Femur (tissue), 1 donor: Measurements from ENCODE around the gene RPS6KA4.
A peak's percentile ranks its signal among the peaks of the same experiment; 100 is the strongest.
"Not testable (repeated sequence)": the region's sequence is repeated elsewhere in the genome, so short reads cannot be mapped to it uniquely, and the experiment has no call there.

Experiments
- DNase-seq: peaks from one replicate; pipeline ENCODE4 v3.0.0-alpha.2; 2017

Gene RPS6KA4

DNA sequence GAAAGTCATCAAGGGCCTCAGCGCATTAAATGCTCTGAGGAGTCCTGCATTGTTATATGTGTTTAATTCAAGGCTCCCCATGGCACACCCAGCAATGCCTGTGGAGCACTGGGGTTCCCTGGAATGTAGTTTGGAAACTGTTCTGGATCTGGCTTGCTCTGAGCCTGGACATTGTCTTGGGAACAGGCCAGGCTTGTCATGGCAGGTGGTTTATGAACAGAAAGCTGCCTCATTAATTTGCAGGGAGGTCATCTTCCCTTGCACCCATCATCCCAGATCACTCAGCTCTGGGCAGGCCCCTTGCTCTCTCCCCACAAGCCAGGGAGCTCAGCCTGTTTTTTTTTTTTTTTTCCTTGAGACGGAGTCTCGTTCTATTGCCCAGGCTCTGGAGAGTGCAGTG lies 32.9 kb downstream of the RPS6KA4 start:
- no peak for DNase-seq

DNA sequence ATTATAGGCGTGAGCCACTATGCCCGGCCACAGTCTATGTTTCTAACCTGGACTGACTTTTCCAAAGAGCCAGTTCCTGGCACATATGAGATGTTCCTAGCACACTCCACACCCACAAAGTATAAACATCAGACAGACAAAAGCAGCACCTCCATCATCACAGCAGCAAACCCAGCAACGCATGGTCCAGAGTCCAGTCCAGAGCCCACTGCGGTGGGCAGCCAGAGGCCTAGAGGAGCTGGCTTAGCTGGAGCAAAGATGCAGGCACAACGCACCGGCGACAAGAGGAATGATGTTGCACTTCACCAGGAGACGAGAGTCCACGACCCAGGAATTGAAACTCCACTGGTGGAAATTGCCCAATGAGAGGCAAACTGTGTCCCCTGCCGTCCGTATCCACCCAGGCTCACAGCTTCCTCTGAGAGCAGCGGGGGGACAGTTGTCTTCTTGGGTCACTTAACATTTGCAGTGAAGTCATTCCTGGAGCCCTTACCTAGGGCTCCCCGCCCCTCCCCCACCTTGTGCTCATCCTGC lies 36.6 kb downstream of the RPS6KA4 start:
- no peak for DNase-seq

DNA sequence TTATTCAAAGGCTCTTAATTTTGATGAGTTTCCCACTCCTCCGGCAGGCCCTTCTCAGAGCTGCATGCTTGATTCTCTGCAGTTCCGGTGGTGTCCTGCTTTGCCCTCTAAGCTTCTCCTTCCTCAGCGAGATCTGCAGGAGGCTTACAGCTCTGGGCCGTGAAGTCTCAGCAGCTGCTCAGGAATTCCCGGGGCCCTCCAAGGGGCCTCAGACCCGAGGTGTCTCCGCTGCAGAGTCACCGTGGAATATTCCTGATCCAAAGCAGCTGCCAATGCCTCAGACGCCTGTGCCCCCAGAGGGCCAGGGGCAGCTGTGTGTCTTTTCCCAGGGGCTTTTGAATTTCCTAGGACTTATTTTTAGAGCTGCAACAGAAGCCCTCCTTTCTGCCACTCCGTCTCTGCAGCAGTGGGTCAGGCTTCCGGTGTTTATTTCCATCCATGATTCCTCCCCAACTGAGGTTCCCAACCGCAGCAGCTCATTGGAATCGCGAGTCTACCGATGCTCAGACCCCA lies 37.2 kb downstream of the RPS6KA4 start:
- DNase-seq: peak; percentile 65

DNA sequence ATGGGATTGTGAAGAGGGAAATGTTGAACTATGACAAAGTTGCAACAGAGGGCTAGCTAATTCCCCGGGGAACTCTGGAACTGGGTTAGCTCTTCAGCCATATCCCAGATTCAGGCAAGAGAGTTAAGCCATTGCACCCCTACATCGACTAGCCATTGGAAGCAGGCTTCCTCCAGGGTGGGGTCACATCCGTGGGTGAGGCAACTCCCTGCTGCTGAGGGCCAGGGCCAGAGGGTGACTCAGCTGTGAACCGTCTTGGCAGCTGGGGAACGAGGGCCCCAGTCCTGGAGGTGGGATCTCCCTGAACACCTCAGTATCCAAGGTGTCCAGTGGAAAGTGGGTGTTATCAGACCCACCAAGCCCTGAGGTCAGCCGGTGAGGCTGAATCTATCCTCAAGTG lies 41.1 kb downstream of the RPS6KA4 start:
- DNase-seq: no peak

DNA sequence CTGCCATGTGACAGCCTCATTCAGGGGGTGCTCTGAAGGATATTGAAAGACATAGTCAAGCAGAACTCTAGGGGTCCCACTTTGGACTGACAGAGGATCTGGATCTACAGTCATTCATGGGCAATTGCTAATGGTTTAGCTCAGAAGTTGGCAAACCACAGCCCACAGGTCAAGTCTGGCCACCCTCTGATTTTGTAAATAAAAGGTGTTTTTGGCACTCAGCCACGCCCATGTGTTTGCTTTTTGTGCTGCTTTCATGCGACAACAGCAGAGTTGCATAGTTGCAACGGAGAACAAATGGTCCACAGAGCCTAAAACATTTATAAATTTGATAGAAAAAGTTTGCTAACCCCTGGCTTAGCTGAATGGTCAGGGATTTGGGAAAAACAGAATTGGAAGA lies 41.7 kb downstream of the RPS6KA4 start:
- no peak for DNase-seq

DNA sequence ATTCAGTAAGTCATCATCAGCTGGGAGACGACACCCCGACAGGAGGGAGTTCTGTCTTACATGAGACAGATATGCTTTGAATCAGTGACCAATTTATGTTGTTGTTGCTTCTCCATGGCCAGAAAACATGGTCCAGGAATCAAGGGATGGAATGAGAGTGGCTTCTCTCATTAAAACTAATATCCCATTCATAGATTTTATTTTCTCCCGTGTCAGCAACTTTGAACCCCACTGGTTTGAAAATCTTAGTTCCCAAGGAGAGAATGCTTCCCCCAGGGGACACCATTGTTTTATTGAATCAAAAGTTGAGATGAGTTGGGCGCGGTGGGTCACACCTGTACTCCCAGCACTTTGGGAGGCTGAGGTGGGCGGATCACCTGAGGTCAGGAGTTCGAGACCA lies 42.8 kb downstream of the RPS6KA4 start:
- DNase-seq: no peak

DNA sequence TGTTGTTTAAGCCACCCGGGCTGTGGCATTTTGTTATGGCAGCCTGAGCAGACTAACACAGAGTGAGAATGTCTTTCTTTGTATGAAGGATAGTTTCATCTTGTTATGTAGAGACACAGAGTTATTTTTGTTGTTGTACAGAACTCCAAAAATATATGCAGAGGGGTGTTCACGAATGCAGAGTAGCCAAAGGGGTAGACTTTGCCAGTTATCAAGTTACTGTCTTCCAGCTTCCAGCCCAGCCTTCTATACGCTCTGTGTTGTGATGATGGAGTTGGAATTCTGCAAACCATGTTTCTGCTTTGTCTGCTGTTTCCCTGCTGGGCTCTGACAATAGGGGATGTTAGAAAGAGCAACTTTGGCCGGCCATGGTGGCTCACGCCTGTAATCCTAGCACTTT lies 44.1 kb downstream of the RPS6KA4 start:
- DNase-seq: no peak

DNA sequence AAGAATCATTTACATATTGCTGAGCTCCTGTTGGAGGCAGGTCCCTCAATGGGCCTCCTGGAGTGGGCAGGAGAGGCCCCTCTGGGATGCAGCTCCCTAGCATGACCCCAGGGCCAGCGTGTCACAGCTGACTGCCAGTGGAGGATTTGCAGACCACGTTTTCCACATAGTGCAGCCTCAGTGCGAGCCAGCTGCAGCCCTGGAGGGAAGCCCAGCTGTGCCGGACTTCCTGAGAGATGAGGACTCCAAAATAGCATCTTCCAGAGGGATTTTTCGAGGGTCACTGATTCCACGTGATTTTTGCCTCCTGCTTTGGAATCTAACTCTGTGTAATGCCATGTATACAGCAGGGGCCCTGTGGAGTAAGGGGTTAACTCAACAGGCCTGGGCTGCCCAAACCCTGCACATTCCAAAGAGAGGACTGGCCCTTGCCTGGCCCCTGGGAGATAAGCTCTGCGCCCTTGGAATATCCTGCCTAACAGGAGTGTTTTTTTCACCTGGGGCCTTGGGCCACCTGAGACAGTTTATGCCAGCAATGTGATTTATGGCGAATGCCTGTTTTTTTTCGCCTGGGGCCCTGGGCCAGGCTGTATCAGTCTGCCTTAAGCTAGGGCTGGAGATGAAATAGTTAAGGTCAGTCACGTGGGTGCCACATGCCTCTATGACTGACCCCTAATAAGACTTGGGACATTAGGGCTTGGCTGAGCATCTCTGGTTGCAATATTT lies 47.4 kb downstream of the RPS6KA4 start:
- peak; percentile 79 for DNase-seq

DNA sequence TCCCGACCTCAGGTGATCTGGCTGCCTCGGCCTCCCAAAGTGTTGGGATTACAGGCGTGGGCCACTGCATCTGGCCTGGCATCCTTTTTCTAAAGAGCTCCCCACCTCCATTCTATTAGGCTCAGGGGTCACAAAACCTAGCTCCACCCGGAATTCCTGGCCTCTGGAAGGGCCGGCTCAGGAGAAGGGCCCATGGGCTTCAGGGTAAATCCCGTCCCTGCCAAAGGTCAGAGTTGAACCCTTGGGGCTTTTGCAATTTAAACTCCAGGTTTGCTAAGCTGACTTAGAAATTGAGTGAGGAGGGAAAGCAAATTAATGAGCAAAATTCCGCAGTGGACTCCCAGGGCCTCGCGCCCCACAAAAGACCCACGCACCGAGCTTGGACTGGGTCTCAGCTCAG lies 48.3 kb downstream of the RPS6KA4 start:
- DNase-seq: no peak

DNA sequence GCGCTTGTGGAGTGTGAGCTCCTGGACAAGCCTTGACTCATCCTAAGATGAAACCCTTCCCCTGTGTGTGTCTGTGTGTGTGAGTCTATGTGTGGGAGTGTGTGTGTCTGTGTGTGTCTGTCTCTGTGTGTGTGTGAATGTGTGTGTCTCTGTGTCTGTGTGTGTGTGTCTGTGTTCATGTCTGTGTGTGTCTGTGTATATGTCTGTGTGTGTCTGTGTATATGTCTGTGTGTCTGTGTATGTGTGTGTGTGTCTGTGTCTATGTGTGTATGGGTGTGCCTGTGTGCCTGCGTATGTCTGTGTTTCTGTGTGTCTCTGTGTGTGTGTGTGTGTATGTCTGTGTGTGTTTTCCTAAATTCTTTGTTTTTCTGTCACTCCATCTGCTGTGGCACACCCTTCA lies 48.7 kb downstream of the RPS6KA4 start:
- no peak for DNase-seq

DNA sequence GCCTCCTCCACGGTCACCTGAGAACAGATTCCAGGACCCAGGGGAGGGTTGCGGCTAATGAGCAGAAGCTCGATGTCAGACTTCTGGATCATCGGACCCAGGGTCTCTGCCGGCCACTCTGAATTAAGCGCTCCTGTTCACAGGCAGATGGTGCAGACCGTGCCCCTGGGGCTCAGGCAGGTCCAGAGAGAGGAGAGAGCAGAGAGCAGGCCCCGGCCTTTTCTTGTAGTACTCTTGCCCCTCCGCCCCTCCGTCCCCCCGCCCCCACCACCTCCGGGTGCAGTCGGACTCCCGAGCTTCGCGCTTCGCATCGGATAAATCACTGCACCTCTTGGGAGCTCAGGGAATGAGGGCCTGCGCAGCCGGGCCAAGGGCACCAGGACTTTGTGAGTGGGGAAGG lies 50.3 kb downstream of the RPS6KA4 start:
- DNase-seq: no peak

DNA sequence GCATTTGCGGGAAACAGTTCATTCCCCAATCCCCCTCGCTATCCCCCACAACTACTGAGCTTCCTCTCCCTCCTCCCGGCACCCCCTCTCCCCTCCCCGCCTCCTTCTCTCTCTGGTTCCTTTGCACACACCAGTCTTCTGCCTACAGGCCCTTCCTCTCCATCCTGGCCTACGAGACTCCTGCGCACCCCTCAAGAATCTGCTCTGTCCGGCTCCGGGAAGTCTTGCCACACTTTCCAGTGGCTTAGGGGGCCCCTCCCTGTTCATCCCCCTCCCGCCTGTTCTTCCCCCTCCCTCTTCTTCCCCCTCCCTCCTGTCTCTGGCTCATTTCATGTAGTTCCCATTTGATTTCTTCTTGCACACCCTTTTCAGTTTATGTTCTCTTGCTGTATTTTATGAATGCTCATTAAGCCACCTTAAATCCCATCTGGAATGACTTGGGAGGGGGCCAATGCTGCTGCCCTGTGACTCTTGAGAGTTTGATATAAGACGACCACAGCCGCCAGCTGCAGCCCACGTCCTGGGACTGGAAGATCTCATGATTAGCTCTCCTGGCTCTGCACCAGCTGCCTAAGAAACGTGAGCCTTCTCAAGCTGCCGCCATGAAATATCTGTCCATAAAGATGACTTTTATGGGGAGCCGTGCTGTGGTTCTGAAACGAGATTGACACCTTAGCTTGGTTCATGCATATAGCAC lies 50.9 kb downstream of the RPS6KA4 start:
- DNase-seq: peak; percentile 43

DNA sequence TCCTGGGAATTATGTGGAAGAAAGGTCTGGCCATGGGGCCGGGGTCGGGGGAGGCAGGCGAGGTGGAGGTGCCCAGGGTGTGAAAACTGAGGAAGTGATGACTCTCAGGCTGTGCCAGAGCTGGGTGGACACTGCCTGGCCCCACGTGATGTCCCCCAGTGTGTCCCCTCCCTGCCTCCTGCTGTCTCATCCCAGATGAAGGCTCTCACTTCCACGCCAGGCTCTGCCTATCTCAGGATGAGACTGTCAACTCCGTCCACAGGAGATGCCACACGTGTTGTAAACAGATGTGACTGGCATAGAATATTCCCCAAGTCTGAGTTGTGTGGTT lies 51.4 kb downstream of the RPS6KA4 start:
- DNase-seq: no peak

DNA sequence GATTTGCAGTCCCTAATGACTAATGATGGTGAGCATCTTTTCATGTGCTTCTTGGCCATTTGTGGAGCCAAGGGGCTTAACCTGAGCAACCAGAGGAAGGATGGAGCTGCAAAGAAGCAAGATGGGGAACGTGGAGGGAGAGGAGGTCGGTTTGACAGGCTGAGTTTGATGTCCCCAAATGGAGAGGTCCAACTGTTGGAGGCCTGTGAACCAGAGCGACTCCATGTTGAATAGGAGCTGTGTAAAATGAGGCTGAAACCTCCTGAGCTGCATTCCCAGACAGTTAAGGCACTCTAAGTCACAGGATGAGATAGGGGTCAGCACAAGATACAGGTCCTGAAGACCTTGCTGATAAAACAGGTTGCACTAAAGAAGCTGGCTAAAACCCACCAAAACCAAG lies 54.5 kb downstream of the RPS6KA4 start:
- DNase-seq: no peak

DNA sequence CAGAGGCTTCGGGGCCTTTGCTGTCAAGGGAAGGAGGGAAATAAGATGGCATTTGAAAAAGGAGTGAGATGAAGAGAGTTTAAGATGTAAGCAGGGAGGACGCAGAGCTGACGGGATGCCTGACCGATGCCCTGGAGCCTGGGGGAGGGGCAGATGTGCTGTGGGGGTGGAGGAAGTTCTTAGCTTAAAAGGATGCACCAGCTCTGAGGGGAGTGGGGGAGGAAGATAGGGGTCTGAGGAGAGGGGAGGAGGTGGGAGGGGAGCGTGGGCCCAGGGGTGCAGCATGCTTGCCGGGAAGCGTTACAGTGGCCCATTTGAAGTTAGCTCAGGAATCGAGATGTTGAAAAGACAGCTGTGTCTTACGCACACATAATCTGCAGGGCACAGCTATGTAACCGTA lies 56.3 kb downstream of the RPS6KA4 start:
- DNase-seq: no peak

DNA sequence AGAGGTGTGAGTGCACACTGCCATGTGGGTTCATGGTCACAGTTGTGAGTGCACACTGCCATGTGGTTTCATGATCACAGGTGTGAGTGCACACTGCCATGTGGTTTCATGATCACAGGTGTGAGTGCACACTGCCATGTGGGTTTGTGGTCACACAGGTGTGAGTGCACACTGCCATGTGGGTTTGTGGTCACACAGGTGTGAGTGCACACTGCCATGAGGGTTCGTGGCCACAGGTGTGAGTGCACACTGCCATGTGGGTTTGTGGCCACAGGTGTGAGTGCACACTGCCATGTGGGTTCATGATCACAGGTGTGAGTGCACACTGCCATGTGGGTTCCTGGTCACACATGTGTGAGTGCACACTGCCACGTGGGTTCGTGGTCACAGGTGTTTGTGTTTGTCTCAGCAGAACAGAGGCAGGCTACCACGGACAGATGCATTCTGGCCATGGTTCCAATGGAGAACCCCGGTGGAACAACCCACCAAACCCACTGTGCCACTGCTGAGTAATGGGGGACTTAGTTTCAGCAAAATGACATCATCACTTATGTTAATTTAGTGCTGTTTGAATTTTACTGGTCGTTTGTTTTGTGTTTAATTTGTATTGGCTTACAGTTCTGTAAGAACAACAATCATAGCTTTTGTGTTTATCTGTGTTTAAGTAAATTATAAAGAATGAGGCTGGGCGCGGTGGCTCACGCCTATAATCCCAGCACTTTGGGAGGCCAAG lies 57.2 kb downstream of the RPS6KA4 start:
- DNase-seq: no peak

DNA sequence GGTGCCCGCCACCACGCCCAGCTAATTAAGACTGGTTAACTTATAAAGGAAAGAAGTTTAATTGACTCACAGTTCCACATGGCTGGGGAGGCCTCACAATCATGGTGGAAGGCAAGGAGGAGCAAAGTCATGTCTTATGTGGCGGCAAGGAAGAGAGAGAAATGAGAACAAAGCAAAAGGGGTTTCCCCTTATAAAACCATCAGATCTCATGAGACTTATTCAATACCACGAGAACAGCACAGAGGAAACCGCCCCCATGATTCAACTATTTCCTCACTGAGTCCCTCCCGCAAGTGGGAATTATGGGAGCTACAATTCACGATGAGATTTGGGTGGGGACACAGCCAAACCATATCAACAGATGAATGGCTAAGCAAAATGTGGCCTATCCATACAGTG lies 59.3 kb downstream of the RPS6KA4 start:
- DNase-seq: not testable (repeated sequence)

DNA sequence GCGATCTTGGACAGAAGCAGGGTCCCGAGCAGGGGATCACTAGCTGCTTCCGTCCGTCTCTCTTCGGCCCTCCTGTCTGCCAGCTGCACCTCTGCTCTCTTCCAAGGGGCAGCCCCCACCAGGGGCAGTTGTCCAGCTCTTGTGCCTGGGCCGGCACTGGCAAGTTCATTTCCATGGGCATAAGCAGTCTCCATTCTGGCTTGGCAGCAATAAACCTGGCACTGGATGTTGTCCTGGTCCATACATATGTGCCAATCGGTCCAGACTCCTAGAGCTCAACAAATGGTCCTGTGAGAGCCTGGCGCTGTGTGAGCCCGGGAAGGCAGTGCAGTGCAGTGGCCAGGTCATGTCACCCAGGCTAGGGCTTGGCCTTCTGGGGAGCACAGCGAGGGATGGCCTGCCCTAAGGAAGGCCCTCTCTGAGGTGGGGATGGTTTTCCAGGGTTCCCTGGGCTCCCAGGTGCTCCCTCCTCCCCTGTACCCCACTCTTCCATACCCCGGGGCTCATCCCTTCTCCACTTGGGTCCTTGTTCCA lies 60.4 kb downstream of the RPS6KA4 start:
- DNase-seq: no peak

DNA sequence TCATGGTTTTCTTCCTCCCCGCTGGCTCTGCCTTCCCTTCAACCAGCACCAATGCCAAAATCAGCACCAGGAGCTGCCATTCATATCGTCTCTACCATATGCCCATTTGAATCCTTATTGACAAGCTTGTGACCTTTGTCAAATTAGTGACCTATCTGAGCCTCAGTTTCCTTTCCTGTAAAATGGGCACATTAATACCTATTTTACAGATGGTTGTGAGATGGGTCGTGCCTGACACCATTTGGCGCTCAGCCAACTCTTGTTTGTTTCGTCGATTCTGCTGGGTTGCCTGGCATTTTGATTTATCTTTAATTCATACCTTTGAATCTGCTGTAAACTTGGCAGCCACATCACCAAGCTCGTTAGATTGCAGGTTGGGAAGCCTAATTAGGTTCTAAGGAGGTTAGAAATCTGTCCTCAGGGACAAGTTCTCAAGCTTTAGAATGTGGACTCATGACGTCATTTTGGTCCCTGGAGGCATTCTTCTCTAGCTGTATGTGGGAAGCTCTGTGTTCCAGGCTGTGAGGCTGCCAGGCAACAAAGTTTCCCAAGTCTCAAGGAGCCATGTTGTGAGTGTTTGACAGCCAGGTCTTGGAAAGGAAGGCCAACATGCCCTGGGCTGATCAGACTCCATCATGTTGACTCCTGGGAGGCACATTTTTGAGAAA lies 61.0 kb downstream of the RPS6KA4 start:
- DNase-seq: no peak
